ENCODE results near the gene ASB11.

DNA sequence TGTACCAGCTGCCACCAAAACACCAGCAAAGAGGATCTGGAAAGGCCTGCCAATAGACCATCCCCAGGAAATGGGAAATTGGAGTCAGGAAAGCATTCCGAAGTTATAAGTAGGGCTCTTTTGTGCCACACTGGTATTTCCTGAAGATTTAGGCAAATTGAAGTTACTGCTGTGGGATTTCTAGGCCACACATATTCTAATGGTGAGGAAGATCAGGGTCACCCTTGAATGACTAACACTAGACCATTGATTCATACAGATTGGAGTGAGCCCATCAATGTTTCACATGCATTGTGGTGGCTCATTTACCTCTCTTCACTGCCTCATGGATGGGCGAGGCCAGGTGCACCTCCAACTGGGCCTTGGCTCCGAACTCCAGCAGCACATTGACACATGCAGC, 22.6 kb downstream of the ASB11 start:
- TF ChIP-seq CTCF (IDR thresholded peaks at IDR 0.05) (no peak), POLR2A (IDR thresholded peaks at IDR 0.05) (no peak)

Data from lower leg skin (tissue), 3 donors.